WTC11 (cell line): ENCODE results near the gene RPL35. TPM values are rescaled to one million over a fixed set of nuclear protein-coding genes. Genes with fewer than 3 reads are reported as not detected.

Source experiments
- ATAC-seq: fragments of 200-7000 bp; cut with Tn5 transposase; 2 replicates; pipeline ENCODE4 v1.10.0; 2021; ENCODE audit warnings: mild to moderate bottlenecking, moderate library complexity
- CTCF ChIA-PET: fragments of 300-600 bp; sonication (Branson Sonifier 250); formaldehyde crosslinking; loops from one replicate; lab custom pipeline; 2021; ENCODE audit warnings: antibody characterized with exemption; lab: Charles Lee
- POLR2A ChIA-PET: fragments of 350-600 bp; sonication (Branson Sonifier 250); formaldehyde crosslinking; loops from one replicate; lab custom pipeline; 2021; ENCODE audit warnings: antibody characterized with exemption; lab: Charles Lee
- DNase-seq: peaks from one replicate; pipeline ENCODE4 v3.0.0; 2021; ENCODE audit warnings: low spot score
- H3K27ac Mint-ChIP-seq: 2 replicates; pipeline ENCODE4 v1.8.0; 2021; ENCODE audit warnings: mixed read lengths
- H3K27me3 Mint-ChIP-seq: 2 replicates; pipeline ENCODE4 v1.8.0; 2021; ENCODE audit warnings: low read depth, mild to moderate bottlenecking, moderate library complexity, mixed read lengths
- H3K36me3 Mint-ChIP-seq: 2 replicates; pipeline ENCODE4 v1.8.0; 2021; ENCODE audit warnings: mixed read lengths
- H3K4me1 Mint-ChIP-seq: 2 replicates; pipeline ENCODE4 v1.8.0; 2022; ENCODE audit warnings: mixed read lengths
- H3K4me3 Mint-ChIP-seq: 2 replicates; pipeline ENCODE4 v1.8.0; 2021; ENCODE audit warnings: mild to moderate bottlenecking, moderate library complexity, mixed read lengths
- H3K9me3 Mint-ChIP-seq: 2 replicates; pipeline ENCODE4 v1.8.0; 2021; ENCODE audit warnings: mixed read lengths
- CREB1 ChIP-seq: sonication (generic); formaldehyde crosslinking; IDR thresholded peaks from 2 replicates; pipeline ENCODE4 v1.8.0; 2023; ENCODE audit warnings: mild to moderate bottlenecking, missing genetic modification reagents
- ELF4 ChIP-seq: sonication (generic); formaldehyde crosslinking; IDR thresholded peaks from 2 replicates; pipeline ENCODE4 v1.8.1; 2022; ENCODE audit warnings: low read depth, mild to moderate bottlenecking, moderate library complexity, missing genetic modification reagents
- ESRRA ChIP-seq: sonication (generic); formaldehyde crosslinking; IDR thresholded peaks from 2 replicates; pipeline ENCODE4 v1.8.1; 2022; ENCODE audit warnings: mild to moderate bottlenecking, missing genetic modification reagents, borderline replicate concordance
- ETV6 ChIP-seq: sonication (generic); formaldehyde crosslinking; IDR thresholded peaks from 2 replicates; pipeline ENCODE4 v1.8.1; 2022; ENCODE audit warnings: mild to moderate bottlenecking, missing genetic modification reagents
- GABPB1 ChIP-seq: sonication (generic); formaldehyde crosslinking; IDR thresholded peaks from 2 replicates; pipeline ENCODE4 v1.8.1; 2023; ENCODE audit warnings: mild to moderate bottlenecking, missing genetic modification reagents
- IRF2 ChIP-seq: sonication (generic); formaldehyde crosslinking; IDR thresholded peaks from 2 replicates; pipeline ENCODE4 v1.8.0; 2022; ENCODE audit warnings: low read depth, missing genetic modification reagents, borderline replicate concordance
- NFYB ChIP-seq: sonication (generic); formaldehyde crosslinking; conservative IDR thresholded peaks from 2 replicates; pipeline ENCODE4 v1.8.0; 2022; ENCODE audit warnings: low read depth, missing genetic modification reagents
- NR2C2 ChIP-seq: sonication (generic); formaldehyde crosslinking; IDR thresholded peaks from 2 replicates; pipeline ENCODE4 v1.8.0; 2022; ENCODE audit warnings: mild to moderate bottlenecking, missing genetic modification reagents
- PRRX2 ChIP-seq: fragments of 250-450 bp; sonication (Bioruptor Pico); IDR thresholded peaks from 2 replicates; pipeline ENCODE4 v1.8.0; 2021; ENCODE audit warnings: mild to moderate bottlenecking
- SMAD4 ChIP-seq: sonication (generic); formaldehyde crosslinking; IDR thresholded peaks from 2 replicates; pipeline ENCODE4 v1.8.0; 2022; ENCODE audit warnings: mild to moderate bottlenecking, missing genetic modification reagents
- TP53 ChIP-seq: sonication (generic); formaldehyde crosslinking; IDR thresholded peaks from 2 replicates; pipeline ENCODE4 v1.8.1; 2023; ENCODE audit warnings: mild to moderate bottlenecking, missing genetic modification reagents
- ZNF138 ChIP-seq: sonication (generic); formaldehyde crosslinking; conservative IDR thresholded peaks from 2 replicates; pipeline ENCODE4 v1.8.1; 2022; ENCODE audit warnings: mild to moderate bottlenecking, moderate library complexity, missing genetic modification reagents
- ZNF219 ChIP-seq: sonication (generic); formaldehyde crosslinking; IDR thresholded peaks from 2 replicates; pipeline ENCODE4 v1.8.0; 2023; ENCODE audit warnings: missing genetic modification reagents, mild to moderate bottlenecking, borderline replicate concordance
- ZNF317 ChIP-seq: sonication (generic); formaldehyde crosslinking; IDR thresholded peaks from 2 replicates; pipeline ENCODE4 v1.8.1; 2023; ENCODE audit warnings: low read depth, mild to moderate bottlenecking, moderate library complexity, missing genetic modification reagents, borderline replicate concordance
- total RNA-seq: library from RNA; stranded (reverse); gene quantifications from 3 replicates; pipeline ENCODE4 v1.2.3, GENCODE V29; 2021
- TF ChIP-seq, protein P1 (sequence below): sonication (generic); formaldehyde crosslinking; IDR thresholded peaks from 2 replicates; pipeline ENCODE4 v1.8.1; 2023; ENCODE audit warnings: mild to moderate bottlenecking, missing genetic modification reagents
- TF ChIP-seq, protein P2 (sequence below): fragments of 200-600 bp; IDR thresholded peaks from 2 replicates; pipeline ENCODE4 v1.8.0; 2022; ENCODE audit warnings: antibody characterized with exemption
- TF ChIP-seq, protein P3 (sequence below): sonication (generic); formaldehyde crosslinking; conservative IDR thresholded peaks from 2 replicates; pipeline ENCODE4 v1.8.1; 2023; ENCODE audit warnings: mild to moderate bottlenecking, low read depth, missing genetic modification reagents, moderate library complexity
- TF ChIP-seq, protein P4 (sequence below): sonication (generic); formaldehyde crosslinking; IDR thresholded peaks from 2 replicates; pipeline ENCODE4 v1.8.0; 2023; ENCODE audit warnings: missing genetic modification reagents, mild to moderate bottlenecking, borderline replicate concordance
- TF ChIP-seq, protein P5 (sequence below): sonication (generic); formaldehyde crosslinking; IDR thresholded peaks from 2 replicates; pipeline ENCODE4 v1.8.0; 2023; ENCODE audit warnings: mild to moderate bottlenecking, missing genetic modification reagents
- TF ChIP-seq, protein P6 (sequence below): sonication (generic); formaldehyde crosslinking; IDR thresholded peaks from 2 replicates; pipeline ENCODE4 v1.8.1; 2023; ENCODE audit warnings: mild to moderate bottlenecking, missing genetic modification reagents

Gene RPL35
- total RNA-seq, 1 experiment from 2014 or later, result 1,710 TPM

DNA sequence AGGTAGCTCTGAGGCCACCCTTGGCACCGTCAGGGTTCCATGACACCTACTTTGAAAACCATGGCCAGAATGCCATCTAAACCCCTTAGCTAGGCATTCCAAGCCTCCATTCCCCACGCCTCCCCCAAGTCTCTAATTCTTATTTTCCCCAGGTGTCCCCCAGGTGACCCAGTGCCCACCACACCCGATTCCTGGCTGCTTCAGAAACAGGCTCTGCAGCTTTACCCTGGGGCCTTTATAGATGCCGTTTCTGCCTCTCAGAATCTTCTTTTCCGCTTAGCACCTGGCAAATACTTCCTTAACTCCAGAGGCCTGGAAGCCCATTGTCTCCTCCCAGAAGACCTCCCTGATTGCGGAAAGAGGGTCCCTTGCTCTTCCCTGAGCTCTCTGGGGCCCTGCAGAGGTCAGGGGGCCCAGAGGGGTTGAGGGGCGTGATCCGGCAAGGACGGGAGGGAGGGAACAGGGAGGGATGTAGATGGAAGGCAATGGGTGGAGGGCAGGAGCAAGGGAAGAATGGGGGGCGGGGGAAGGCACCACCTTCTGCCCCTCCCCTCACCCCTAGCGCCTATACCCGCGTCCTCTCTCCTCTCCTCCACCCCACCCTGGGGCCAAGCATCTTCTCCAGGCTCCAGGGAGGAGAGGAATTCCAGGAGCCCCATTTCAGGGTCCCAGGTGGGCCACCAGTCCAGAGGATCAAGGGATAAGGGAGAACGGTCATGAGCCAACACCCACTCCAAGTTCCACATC is 20.5 kb downstream of the RPL35 start:
- DNase-seq (no peak), ATAC-seq (no peak)
- Mint-ChIP-seq H3K36me3 (no peaks in the 10 kb centered on the region), H3K27me3 (no peaks in the 10 kb centered on the region), H3K4me1 (peaks cover 3% of the 10 kb centered on the region; the same call in 1 of the 2 replicates), H3K4me3 (no peak overlapping the region), H3K27ac (no peak overlapping the region)
- ChIA-PET POLR2A (interaction anchor here (1.0 to 1.5 kb wide), 5 partner anchors 15 to 70 kb away, joined by 3 to 7 read pairs (median 6); partner anchors contain the start of genes NR6A1 and OLFML2A), CTCF (interaction anchor here (0.6 to 12.7 kb wide), 30 partner anchors 11 to 563 kb away, joined by 3 to 323 read pairs (median 8); partner anchors contain the start of genes ARPC5L, NR6A1, OLFML2A and RPL35)
- TF ChIP-seq ETV6 (CRISPR knock-in tag) (no peak), GABPB1 (CRISPR knock-in tag) (no peak), TP53 (no peak), NR2C2 (CRISPR knock-in tag) (no peak), NFYB (no peak), ZNF219 (CRISPR knock-in tag) (no peak), IRF2 (CRISPR knock-in tag) (no peak), ZNF317 (CRISPR knock-in tag) (no peak), ELF4 (CRISPR knock-in tag) (no peak), ZNF138 (CRISPR knock-in tag) (no peak), SMAD4 (CRISPR knock-in tag) (no peak), ESRRA (CRISPR knock-in tag) (no peak), PRRX2 (CRISPR knock-in tag) (no peak), CREB1 (CRISPR knock-in tag) (no peak)
- TF ChIP-seq, protein P1, sequence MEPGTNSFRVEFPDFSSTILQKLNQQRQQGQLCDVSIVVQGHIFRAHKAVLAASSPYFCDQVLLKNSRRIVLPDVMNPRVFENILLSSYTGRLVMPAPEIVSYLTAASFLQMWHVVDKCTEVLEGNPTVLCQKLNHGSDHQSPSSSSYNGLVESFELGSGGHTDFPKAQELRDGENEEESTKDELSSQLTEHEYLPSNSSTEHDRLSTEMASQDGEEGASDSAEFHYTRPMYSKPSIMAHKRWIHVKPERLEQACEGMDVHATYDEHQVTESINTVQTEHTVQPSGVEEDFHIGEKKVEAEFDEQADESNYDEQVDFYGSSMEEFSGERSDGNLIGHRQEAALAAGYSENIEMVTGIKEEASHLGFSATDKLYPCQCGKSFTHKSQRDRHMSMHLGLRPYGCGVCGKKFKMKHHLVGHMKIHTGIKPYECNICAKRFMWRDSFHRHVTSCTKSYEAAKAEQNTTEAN (CRISPR knock-in tag), result no peak
- TF ChIP-seq, protein P2, sequence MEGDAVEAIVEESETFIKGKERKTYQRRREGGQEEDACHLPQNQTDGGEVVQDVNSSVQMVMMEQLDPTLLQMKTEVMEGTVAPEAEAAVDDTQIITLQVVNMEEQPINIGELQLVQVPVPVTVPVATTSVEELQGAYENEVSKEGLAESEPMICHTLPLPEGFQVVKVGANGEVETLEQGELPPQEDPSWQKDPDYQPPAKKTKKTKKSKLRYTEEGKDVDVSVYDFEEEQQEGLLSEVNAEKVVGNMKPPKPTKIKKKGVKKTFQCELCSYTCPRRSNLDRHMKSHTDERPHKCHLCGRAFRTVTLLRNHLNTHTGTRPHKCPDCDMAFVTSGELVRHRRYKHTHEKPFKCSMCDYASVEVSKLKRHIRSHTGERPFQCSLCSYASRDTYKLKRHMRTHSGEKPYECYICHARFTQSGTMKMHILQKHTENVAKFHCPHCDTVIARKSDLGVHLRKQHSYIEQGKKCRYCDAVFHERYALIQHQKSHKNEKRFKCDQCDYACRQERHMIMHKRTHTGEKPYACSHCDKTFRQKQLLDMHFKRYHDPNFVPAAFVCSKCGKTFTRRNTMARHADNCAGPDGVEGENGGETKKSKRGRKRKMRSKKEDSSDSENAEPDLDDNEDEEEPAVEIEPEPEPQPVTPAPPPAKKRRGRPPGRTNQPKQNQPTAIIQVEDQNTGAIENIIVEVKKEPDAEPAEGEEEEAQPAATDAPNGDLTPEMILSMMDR, result no peak
- TF ChIP-seq, protein P3, sequence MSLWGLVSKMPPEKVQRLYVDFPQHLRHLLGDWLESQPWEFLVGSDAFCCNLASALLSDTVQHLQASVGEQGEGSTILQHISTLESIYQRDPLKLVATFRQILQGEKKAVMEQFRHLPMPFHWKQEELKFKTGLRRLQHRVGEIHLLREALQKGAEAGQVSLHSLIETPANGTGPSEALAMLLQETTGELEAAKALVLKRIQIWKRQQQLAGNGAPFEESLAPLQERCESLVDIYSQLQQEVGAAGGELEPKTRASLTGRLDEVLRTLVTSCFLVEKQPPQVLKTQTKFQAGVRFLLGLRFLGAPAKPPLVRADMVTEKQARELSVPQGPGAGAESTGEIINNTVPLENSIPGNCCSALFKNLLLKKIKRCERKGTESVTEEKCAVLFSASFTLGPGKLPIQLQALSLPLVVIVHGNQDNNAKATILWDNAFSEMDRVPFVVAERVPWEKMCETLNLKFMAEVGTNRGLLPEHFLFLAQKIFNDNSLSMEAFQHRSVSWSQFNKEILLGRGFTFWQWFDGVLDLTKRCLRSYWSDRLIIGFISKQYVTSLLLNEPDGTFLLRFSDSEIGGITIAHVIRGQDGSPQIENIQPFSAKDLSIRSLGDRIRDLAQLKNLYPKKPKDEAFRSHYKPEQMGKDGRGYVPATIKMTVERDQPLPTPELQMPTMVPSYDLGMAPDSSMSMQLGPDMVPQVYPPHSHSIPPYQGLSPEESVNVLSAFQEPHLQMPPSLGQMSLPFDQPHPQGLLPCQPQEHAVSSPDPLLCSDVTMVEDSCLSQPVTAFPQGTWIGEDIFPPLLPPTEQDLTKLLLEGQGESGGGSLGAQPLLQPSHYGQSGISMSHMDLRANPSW (CRISPR knock-in tag), result no peak
- TF ChIP-seq, protein P4, sequence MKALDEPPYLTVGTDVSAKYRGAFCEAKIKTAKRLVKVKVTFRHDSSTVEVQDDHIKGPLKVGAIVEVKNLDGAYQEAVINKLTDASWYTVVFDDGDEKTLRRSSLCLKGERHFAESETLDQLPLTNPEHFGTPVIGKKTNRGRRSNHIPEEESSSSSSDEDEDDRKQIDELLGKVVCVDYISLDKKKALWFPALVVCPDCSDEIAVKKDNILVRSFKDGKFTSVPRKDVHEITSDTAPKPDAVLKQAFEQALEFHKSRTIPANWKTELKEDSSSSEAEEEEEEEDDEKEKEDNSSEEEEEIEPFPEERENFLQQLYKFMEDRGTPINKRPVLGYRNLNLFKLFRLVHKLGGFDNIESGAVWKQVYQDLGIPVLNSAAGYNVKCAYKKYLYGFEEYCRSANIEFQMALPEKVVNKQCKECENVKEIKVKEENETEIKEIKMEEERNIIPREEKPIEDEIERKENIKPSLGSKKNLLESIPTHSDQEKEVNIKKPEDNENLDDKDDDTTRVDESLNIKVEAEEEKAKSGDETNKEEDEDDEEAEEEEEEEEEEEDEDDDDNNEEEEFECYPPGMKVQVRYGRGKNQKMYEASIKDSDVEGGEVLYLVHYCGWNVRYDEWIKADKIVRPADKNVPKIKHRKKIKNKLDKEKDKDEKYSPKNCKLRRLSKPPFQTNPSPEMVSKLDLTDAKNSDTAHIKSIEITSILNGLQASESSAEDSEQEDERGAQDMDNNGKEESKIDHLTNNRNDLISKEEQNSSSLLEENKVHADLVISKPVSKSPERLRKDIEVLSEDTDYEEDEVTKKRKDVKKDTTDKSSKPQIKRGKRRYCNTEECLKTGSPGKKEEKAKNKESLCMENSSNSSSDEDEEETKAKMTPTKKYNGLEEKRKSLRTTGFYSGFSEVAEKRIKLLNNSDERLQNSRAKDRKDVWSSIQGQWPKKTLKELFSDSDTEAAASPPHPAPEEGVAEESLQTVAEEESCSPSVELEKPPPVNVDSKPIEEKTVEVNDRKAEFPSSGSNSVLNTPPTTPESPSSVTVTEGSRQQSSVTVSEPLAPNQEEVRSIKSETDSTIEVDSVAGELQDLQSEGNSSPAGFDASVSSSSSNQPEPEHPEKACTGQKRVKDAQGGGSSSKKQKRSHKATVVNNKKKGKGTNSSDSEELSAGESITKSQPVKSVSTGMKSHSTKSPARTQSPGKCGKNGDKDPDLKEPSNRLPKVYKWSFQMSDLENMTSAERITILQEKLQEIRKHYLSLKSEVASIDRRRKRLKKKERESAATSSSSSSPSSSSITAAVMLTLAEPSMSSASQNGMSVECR (CRISPR knock-in tag), result no peak
- TF ChIP-seq, protein P5, sequence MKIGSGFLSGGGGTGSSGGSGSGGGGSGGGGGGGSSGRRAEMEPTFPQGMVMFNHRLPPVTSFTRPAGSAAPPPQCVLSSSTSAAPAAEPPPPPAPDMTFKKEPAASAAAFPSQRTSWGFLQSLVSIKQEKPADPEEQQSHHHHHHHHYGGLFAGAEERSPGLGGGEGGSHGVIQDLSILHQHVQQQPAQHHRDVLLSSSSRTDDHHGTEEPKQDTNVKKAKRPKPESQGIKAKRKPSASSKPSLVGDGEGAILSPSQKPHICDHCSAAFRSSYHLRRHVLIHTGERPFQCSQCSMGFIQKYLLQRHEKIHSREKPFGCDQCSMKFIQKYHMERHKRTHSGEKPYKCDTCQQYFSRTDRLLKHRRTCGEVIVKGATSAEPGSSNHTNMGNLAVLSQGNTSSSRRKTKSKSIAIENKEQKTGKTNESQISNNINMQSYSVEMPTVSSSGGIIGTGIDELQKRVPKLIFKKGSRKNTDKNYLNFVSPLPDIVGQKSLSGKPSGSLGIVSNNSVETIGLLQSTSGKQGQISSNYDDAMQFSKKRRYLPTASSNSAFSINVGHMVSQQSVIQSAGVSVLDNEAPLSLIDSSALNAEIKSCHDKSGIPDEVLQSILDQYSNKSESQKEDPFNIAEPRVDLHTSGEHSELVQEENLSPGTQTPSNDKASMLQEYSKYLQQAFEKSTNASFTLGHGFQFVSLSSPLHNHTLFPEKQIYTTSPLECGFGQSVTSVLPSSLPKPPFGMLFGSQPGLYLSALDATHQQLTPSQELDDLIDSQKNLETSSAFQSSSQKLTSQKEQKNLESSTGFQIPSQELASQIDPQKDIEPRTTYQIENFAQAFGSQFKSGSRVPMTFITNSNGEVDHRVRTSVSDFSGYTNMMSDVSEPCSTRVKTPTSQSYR (CRISPR knock-in tag), result no peak
- TF ChIP-seq, protein P6, sequence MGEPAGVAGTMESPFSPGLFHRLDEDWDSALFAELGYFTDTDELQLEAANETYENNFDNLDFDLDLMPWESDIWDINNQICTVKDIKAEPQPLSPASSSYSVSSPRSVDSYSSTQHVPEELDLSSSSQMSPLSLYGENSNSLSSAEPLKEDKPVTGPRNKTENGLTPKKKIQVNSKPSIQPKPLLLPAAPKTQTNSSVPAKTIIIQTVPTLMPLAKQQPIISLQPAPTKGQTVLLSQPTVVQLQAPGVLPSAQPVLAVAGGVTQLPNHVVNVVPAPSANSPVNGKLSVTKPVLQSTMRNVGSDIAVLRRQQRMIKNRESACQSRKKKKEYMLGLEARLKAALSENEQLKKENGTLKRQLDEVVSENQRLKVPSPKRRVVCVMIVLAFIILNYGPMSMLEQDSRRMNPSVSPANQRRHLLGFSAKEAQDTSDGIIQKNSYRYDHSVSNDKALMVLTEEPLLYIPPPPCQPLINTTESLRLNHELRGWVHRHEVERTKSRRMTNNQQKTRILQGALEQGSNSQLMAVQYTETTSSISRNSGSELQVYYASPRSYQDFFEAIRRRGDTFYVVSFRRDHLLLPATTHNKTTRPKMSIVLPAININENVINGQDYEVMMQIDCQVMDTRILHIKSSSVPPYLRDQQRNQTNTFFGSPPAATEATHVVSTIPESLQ (CRISPR knock-in tag), result no peak
- TF ChIP-seq, all 79 proteins: peak for 0
- H3K9me3 Mint-ChIP-seq, result peaks cover 3% of the 10 kb centered on the region; the same call in 1 of the 2 replicates
